Measurements from ENCODE around the gene STMN3. TPM values are rescaled to one million over a fixed set of nuclear protein-coding genes. Genes with fewer than 3 reads are reported as not detected.

The STMN3 gene
- polyA plus RNA-seq, 1 of the 3 experiments (the other 2 are of a cell fraction): 111 TPM

DNA sequence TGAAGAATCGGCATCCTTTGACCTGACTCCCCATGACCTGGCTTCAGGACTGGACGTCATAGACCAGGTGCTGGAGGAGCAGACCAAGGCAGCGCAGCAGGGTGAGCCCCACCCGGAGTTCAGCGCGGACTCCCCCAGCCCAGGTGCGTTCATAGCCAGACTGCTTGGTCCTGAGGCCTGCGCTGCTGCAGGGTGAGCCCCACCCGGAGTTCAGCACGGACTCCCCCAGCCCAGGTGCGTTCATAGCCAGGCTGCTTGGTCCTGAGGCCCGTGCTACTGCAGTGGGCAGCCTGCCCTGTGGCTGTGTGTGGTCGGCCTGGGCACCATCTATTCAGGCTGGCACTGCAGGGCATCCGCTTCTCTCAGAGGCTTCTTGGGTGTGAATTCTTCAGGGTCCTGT, 20.7 kb upstream of the STMN3 start:
- Histone ChIP-seq H3K79me2 (ENCODE audit: insufficient read depth) (no peaks in the 10 kb centered on the region), H4K20me1 (ENCODE audit: insufficient read depth) (no peaks in the 10 kb centered on the region), H3K27me3 (ENCODE audit: insufficient read depth) (no peaks in the 10 kb centered on the region), H3K9me2 (no peaks in the 10 kb centered on the region), H3K27ac (ENCODE audit: low read depth in 2 of 2, low read length in 1 of 2) (no peak overlapping the region), H3K4me1 (ENCODE audit: control insufficient read depth in 1 of 2, insufficient read depth in 2 of 2, low read depth in 1 of 2, low read length in 1 of 2) (no peaks in the 10 kb centered on the region), H3K9ac (no peak overlapping the region), H3K9me3 (no peaks in the 10 kb centered on the region), H3K4me3 (ENCODE audit: low read depth in 2 of 2, low read length in 1 of 2) (no peak overlapping the region), H2AFZ (ENCODE audit: low read depth) (no peak overlapping the region), H3K36me3 (replicated peaks in 1 of 2; ENCODE audit: control insufficient read depth in 1 of 2, insufficient read depth in 2 of 2, low read length in 1 of 2) (peaks cover 0 to 14% of the 10 kb centered on the region in 2 experiments), H3K4me2 (no peak overlapping the region), H3F3A (replicated peaks; ENCODE audit: insufficient read depth) (no peaks in the 10 kb centered on the region)
- no peak for TF ChIP-seq MXI1 (IDR thresholded peaks at IDR 0.05; ENCODE audit: low read depth, low read length)
- TF ChIP-seq RCOR1 (IDR thresholded peaks at IDR 0.05; ENCODE audit: low read length): no peak
- no peak for TF ChIP-seq REST (IDR thresholded peaks at IDR 0.05; ENCODE audit: low read depth, low read length)
- no peak for TF ChIP-seq FOXJ3 (CRISPR knock-in tag; IDR thresholded peaks at IDR 0.05)
- TF ChIP-seq MEF2A (IDR thresholded peaks at IDR 0.05; ENCODE audit: borderline replicate concordance, low read depth): no peak
- TF ChIP-seq POLR2AphosphoS5 (IDR thresholded peaks at IDR 0.05; ENCODE audit: low read depth, low read length): no peak
- no peak for TF ChIP-seq USF1 (IDR thresholded peaks at IDR 0.05; ENCODE audit: borderline replicate concordance, low read depth)
- no peak for TF ChIP-seq TEAD4 (IDR thresholded peaks at IDR 0.05; ENCODE audit: borderline replicate concordance, insufficient read depth)
- TF ChIP-seq NFIC (IDR thresholded peaks at IDR 0.05; ENCODE audit: borderline replicate concordance): no peak
- TF ChIP-seq, protein P1, sequence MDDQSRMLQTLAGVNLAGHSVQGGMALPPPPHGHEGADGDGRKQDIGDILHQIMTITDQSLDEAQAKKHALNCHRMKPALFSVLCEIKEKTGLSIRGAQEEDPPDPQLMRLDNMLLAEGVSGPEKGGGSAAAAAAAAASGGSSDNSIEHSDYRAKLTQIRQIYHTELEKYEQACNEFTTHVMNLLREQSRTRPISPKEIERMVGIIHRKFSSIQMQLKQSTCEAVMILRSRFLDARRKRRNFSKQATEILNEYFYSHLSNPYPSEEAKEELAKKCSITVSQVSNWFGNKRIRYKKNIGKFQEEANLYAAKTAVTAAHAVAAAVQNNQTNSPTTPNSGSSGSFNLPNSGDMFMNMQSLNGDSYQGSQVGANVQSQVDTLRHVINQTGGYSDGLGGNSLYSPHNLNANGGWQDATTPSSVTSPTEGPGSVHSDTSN (IDR thresholded peaks at IDR 0.05): no peak
- no peak for TF ChIP-seq SIN3A (IDR thresholded peaks at IDR 0.05; ENCODE audit: borderline replicate concordance, low read depth, low read length)
- no peak for TF ChIP-seq JUND (IDR thresholded peaks at IDR 0.05)
- TF ChIP-seq EP300 (IDR thresholded peaks at IDR 0.05; ENCODE audit: borderline replicate concordance in 1 of 2, low read depth in 1 of 2, low read length in 1 of 2): no peak
- no peak for TF ChIP-seq YY1 (IDR thresholded peaks at IDR 0.05; ENCODE audit: low read depth)
- TF ChIP-seq MAX (IDR thresholded peaks at IDR 0.05; ENCODE audit: low read depth): no peak
- no peak for TF ChIP-seq FOSL2 (IDR thresholded peaks at IDR 0.05; ENCODE audit: borderline replicate concordance, low read depth)
- no peak for TF ChIP-seq GABPA (IDR thresholded peaks at IDR 0.05; ENCODE audit: low read depth)
- TF ChIP-seq RXRA (IDR thresholded peaks at IDR 0.05; ENCODE audit: borderline replicate concordance, low read depth): no peak
- TF ChIP-seq RAD21 (IDR thresholded peaks at IDR 0.05; ENCODE audit: low read length): no peak
- no peak for TF ChIP-seq RFX5 (IDR thresholded peaks at IDR 0.05; ENCODE audit: low read length)
- ChIA-PET CTCF (no interaction called here), POLR2A (interaction anchor here (0.8 kb wide), 1 partner anchor 14 kb away, joined by 3 read pairs; no protein-coding TSS in a partner anchor)
- WGBS (ENCODE audit: low lambda C conversion rate): 97% methylated on average over 8 of the region's 14 CpGs
- no peak for DNase-seq
